Stimulated activated CD8-positive, alpha-beta memory T cell treated with anti-CD3 and anti-CD28 coated beads, Interleukin-7, amount 100 ng/mL, for 24 hours (primary cell): ENCODE measurements around the gene GLIPR1.
"Not testable (repeated sequence)": the region's sequence is repeated elsewhere in the genome, so short reads cannot be mapped to it uniquely, and the experiment has no call there.

Experiments
- DNase-seq: peaks from one replicate; pipeline ENCODE4 v3.0.0-alpha.2; 2020; ENCODE audit warnings: low read depth

Gene GLIPR1

DNA sequence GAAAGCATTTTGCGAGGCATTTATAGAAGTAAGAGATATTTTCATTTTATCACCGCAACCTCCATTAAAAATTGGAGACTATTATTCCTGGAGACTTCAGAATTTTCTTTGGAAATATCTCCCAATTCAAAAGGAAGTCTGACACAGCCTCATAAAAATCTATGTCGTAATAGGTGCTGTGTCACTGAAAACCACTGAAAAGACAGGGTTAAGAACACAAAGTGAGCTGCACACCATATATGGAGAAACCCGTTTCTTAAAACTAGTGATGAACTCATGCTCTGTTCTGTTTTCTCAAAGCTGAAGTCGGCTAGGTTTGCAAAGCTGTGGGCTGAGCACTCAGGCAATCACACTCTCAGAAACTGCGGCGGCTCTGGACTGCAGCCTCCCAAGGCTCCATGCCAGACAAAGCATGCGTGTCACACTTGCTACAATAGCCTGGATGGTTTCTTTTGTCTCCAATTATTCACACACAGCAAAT lies at the start of gene GLIPR1:
TSS of gene GLIPR1 (plus strand) at position 287 of the 481 bp plus-strand sequence. CDS start at position 413, 126 bp downstream.
- peak; percentile 33 for DNase-seq

DNA sequence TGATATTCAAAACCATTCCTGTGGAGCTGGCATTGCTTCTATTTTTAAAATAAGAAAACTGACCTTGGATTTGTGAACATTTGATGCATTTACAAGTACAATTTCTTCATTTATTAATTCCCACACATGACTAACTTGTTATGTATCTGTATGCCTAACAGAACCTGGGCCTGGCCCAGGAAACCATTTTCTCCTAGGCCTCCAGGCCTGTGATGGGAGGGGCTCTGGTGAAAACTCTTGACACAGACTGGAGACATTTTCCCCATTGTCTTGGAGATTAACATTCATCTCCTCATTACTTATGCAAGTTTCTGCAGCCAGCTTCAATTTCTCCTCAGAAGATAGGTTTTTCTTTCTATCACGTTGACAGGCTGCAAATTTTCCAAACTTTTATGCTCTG lies 47.6 kb upstream of the GLIPR1 start:
- no peak for DNase-seq

DNA sequence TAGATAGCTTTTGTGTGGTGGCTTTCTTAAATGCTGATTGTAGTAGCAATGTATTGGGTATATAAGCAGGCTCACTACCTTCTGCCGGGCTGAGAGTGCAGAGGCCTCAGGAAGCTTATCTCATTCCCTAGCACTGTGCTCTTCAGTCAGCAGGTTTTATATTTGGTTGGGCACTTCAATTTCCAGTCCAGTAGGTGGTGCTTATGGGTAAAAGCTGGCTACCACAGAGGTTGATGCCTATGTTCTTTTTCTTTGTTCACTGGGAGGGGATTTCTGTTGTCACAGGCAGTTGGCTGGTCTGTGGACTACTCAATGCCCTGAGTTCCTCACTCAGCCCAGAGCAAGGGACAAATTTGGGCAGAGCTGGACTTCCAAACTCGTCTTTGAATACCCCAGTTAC lies 43.0 kb upstream of the GLIPR1 start:
- no peak for DNase-seq

DNA sequence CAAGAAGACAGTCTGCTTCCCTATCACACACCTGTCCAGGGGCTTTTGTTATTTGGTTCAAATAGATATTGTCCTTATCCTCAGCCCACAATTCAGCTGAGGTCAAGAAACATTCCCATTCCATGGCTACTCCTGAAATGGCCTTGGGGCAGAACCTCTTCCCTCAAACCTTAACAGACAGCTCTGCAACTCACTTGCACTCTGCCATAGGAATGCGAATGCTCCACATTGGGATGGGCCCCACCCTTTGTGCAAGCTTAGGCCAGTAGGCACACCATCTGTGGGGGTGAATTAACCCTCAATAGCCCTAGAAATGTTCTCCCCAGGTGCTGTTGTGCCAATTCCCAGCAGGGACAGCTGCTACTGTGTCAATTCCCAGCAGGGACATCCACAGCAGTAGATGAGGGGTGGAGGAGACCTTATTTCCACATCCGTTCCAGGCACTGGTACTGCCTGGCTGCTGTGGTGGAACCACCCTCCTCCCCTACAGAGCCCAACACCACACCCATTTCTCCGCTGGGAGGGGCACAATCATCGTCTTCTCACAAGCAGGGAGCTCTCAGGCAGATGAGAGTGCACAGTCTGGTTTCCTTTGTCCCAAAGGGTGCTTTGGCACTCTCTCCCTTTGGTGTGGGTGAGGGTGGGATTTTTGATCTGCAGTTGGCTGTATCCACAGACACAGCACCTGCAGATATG lies 42.3 kb upstream of the GLIPR1 start:
- DNase-seq: no peak

DNA sequence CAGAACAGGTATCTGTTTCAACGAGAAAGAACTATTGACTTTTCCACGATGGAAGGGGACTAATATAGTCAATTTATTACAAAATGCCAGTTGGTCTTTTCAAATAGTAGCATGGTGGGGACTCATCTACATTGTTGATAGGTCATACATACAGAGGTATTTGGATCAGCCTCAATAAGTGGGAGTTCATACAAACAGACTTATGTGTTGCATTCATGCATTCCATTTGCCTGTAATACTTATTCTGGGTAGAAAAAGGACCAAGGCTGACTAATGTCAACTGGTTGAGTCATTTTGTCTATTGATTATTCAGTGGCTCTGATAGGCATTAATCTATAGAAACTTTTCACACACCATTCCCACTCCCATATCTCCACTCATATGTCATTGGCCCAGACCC lies 41.5 kb upstream of the GLIPR1 start:
- DNase-seq: no peak

DNA sequence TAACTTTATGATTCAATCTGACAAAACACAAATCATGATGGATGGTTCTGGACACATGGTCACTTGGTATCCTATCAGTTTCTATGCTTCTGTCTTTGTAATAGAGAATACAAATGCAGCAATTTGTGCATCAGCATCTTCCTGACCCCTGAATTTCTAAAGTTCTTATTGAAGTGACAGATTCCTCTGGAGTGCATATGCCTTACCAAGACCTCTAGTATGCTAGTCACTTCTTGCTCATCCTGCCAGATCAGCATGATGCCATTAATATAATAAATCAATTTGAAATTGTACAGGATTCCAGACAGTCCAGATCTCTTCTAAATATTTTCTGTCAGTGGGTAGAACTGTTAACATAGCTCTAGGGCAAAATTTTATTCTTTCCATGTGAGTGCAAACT lies 40.6 kb upstream of the GLIPR1 start:
- DNase-seq: no peak

DNA sequence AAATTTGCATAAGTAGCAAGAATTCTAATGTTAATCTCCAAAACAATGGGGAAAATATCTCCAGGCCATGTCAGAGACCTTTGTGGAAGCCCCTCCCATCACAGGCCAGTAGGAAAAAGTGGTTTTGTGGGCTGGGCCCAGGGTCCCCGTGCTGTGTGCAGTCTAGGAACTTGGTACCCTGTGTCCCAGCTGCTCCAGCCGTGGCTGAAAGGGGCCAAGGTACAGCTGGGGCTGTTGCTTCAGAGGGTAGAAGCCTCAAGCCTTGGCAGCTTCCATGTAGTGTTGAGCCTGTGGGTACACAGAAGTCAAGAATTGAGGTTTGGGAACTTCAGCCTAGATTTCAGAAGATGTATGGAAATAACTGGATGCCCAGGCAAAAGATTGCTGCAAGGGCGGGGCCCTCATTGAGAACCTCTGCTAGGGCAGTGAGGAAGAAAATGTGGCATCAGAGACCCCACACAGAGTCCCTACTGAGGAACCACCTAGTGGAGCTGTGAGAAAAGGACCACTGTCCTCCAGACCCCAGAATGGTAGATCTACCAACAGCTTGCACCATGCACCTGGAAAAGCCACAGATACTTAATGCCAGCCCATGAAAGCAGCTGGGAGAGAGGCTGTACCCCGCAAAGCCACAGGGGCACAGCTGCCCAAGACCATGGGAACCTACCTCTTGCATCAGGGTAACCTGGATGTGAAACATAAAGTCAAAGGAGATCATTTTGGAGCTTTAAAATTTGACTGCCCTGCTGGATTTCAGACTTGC lies 38.7 kb upstream of the GLIPR1 start:
- DNase-seq: not testable (repeated sequence)

DNA sequence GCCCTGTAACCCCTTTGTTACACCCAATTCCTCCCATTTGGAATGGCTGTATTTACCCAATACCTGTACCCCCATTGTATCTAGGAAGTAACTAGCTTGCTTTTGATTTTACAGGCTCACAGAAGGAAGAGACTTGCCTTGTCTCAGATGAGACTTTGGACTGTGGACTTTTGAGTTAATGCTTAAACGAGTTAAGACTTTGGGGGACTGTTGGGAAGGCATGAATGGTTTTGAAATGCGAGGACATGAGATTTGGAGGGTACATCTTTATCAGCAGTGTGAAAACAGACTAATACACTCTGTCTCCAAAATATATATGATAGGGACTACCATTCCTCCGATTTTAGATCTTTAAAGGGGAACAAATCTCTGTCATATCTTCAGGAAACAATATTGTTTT lies 38.1 kb upstream of the GLIPR1 start:
- not testable (repeated sequence) for DNase-seq

DNA sequence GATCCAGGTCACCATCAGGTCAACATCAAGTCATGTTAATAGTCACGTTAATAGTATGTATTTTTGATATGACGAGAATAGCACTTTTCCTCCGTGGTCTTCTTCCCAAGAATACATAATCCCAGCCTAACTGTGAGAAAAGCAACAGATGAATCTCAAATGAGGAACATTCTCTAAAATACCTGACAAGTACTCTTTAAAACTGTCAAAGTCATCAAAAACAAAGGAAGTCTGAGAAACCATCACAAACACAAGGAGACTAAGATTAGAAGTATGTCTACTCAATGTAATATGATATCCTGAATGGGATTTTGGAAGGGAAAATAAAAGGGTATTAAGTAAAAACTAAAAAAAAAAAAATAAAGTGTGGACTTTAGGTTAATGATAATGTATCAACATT lies 36.8 kb upstream of the GLIPR1 start:
- no peak for DNase-seq

DNA sequence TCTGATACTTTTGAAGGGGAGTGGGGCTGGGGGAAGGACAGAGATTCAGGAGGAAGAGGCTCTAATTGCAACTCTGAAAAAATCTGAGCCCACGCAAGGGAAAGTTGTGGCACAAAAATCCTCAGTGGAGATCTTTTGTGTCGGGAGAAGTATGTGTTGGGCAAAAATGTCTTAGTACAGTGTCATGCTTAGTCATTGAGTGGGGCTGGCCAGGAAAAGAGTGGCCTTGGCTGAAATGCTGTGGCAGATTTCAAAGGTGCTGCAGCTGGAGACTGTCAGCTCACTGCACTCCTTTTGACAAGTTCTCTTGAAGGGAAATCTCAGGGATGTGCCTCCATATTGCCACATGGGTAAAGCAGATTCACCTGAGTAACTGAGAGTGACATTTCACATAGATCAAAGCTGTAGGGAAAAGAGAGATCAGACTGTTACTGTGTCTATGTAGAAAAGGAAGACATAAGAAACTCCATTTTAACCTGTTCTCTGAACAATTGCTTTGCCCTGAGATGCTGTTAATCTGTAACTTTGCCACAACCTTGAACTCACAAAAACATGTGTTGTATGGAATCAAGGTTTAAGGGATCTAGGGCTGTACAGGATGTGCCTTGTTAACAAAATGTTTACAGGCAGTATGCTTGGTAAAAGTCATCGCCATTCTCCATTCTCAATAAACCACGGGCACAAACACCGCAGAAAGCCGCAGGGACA lies 36.0 kb upstream of the GLIPR1 start:
- DNase-seq: no peak

DNA sequence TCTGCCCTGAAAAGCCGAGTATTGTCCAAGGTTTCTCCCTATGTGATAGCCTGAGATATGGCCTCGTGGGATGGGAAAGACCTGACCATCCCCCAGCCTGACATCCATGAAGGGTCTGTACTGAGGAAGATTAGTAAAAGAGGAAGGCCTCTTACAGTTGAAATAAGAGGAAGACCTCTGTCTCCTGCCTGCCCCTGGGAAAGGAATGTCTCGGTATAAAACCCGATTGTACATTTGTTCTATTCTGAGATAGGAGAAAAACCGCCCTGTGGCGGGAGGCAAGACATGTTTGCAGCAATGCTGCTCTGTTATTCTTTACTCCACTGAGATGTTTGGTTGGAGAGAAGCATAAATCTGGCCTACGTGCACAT lies 35.4 kb upstream of the GLIPR1 start:
- DNase-seq: not testable (repeated sequence)

DNA sequence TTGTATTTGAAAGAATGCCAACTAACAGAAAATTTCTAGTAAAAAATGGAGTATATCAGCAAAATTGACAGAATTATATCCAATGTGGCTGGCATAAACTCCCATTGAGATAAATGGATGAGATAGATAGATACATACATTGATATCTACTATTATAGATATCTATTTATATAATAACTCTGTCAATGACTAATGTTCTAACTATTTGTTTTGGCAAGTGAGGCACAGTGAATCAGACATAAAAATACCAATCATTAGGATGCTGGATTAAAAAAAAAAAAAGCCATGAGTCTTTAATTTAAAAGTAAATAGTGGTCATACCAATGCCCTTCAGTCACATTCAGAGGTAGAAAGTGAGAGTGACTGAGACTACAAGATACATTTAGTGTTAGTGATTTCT lies 33.7 kb upstream of the GLIPR1 start:
- DNase-seq: no peak

DNA sequence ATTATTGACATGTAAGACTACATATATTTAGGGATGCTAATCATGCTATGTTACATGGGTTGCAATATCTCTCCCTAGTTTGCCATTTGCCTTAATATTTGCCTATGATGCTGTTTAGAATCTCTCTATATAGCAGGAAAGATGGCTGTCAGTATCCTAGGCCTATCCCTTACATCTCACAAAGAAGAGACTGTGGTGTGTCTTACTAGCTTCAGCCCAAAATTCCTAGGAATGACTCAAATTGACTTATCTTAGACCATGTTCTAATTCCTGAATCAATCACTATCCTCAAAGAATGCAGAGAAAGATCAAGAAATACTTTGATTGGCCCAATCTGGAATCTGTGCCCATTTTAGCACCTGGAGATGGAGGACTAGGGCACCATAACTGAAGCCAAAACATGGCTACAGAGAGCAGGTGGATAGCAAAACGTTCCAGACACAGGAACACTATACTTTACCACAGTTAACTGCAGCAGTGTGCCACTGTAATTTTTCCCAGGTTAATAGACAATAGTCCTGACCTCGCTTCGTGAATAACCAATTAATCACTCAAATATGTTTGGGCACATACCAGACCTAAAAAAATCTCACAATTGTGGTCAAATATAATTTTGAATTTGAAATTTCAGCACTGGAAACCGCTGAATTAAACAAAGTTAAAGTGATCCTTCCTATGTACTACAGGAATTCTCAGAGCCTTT lies 32.7 kb upstream of the GLIPR1 start:
- no peak for DNase-seq

DNA sequence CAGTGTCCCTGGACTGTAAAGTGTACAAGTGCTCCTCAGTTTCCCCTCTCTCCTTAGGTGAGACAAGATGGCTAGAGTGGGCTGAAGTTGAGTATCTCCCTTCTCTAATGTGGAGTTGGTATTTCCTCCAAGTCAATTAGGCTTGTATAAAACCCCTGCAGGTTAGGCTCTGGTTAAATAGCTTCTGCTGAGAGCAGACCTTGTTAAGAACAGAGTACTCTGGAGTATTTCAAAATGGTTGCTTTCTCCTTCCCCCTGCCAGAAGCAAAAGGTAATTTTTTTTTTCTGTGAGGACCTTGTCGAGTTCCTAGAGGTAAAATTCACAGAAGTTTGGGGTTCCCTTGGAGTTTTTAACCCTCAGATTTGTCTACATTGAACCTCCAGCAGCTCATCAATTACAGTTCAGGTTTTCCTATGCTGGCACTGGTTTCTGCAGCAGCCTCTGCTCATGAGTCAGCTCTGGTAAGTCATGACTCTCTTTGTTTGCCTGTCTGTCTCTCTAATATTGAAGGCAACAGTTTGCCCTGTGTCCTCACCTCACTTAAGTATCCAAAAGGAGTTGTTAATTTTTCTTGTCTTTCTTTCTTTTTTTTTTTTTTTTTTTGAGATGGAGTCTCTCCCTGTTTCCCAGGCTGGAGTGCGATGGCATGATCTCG lies 27.8 kb upstream of the GLIPR1 start:
- DNase-seq: no peak

DNA sequence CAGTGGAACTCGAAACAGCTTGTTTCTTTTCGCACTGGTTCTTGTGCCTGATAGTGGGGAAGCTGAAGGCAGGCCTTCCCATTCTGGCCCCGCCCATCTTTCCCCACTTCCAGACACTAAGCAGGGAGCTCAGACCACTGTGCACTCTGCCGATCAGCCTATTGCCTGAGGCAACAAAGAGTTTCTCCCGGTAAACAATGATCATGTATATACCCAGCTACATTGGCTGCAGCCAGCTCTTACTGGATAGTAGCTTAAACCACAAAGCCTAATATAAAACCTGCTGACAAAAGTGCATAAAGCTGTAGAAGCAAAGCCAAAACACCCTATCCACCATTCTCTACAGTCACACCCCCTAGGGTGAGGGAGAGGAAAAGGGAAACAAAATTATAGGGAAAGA lies 24.7 kb upstream of the GLIPR1 start:
- no peak for DNase-seq

DNA sequence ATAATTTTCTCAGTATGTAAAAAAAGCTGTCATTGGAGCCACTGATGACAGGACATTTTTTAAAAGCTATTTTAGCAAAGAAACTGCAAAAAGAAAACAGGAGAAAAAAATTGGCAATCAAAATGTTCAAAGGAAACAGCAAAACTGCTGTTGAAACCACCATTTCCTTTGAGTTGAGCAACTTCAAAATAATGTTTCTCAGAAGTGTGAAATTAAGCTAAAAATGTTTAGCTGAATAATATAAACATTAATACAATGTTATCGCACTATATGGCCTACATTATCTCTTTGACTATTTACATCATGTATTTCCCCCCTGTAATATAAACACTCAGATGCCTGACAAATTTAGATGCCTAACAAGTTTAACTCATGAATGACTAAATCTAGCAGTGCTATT lies 23.4 kb upstream of the GLIPR1 start:
- no peak for DNase-seq

DNA sequence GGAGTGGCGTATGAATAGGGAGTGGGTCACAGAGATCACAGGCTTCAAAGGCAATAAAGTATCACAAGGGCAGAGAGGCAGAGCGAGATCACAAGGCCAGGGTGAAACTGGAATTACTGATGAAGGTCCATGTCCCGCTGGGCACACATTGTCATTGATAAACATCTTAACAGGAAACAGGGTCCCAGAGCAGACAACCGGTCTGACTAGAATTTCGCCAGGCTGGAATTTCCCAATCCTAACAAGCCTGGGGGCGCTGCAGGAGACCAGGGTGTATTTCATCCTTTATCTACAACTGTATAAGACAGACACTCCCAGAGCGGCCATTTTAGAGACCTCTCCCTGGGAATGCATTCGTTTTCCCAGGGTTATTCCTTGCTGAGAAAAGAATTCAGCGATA lies 22.7 kb upstream of the GLIPR1 start:
- not testable (repeated sequence) for DNase-seq

DNA sequence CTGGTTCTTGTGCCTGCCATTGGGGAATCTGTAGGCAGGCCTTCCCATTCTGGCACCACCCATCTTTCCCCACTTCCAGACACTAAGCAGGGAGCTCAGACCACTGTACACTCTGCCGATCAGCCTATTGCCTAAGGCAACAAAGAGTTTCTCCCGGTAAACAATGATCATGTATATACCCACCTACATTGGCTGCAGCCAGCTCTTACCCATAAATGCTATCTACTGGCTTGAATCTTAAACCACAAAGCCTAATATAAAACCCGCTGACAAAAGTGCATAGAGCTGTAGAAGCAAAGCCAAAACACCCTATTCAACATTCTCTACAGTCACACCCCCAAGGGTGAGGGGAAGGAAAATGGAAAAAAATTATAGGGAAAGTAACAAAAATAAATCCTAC lies 20.8 kb upstream of the GLIPR1 start:
- no peak for DNase-seq

DNA sequence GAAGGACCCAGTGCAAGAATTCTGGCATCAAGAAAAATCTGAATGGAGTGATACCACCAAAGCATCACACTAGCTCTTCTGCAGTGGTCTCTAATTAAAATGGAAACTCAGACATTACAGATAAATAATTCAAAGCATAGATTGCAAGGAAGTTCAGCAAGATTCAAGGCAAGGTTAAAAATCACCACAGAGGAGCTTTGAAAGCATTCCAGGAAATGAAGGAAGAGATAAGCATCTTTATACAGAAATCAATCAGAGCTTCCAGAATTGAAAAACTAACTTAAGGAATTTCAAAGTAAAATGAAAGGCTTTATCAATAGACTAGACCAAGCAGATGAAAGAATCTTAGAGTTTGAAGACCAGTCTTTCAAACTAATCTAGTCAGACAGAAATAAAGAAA lies 20.4 kb upstream of the GLIPR1 start:
- DNase-seq: no peak

DNA sequence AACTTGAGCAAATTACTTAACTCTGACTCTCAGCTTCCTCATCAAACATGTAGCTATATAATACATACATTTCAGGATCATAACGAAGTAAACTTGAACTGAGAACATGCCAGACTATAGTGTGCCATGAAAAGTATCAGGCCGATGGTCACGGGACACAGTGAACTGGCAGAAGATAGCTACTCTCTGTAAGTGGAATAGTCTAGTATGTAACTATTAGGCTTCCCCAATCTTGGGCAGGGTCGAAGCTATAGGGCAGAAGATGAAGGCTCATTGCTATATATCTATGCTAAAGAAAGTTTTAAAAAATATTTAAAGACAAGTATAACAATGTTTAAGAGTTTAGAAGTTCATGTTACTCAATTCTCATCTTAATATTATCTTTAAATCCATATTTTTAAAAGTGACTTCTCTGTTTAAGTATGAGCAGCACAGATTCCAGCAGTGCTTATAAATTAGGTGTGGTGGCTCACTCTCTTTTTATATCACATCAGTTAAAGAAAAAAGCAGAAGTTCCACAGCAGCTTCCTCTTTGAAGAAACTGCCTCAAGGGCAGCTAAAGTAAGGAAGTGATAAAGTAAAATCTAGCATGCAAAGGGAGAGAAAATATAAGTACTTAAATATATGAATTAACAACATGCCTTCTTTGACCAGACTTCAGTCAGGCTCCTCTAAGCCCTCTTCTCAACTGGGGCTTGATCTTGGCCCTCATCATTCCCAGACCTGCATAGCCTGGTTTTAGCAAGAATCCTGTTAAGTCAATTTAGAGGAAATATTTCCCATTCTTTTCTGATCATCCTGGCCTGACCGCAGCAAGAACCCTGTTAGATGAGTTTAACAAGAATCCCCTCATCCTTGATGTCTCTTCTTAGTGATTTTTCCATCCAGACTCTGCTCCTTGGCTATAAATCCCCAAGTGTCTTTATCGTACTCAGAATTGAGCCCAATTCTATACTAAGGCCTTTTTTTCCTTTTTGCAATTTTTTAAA lies 8.4 kb upstream of the GLIPR1 start:
- no peak for DNase-seq

DNA sequence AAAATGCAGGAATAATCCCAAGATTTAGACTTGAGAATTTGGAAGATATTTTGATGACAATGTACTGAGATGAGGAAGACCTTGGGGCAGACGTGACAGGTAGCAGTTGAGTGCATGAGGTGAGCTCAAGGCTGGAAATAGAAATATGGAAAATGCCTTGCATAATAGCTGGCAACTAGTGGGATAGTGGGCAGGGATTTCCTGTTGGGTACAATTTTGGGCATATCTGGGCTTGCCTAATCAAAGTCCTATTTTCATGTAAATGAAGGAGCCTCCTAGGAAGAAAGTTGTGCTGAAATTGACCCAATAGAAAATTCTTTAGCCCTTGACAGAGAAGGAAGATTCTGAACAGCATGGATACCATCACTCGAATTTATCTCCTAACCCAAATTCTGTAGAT lies 6.4 kb upstream of the GLIPR1 start:
- DNase-seq: no peak
